PC-3 (cell line): ENCODE data around the gene ABAT. TPM values are rescaled to one million over a fixed set of nuclear protein-coding genes. Genes with fewer than 3 reads are reported as not detected.

Experiments
- ATAC-seq: fragments of 200-7000 bp; cut with Tn5 transposase; 2 replicates; pipeline ENCODE4 v1.9.1; 2020; ENCODE audit warnings: mild to moderate bottlenecking, moderate library complexity
- BruUV-seq: library from RNA; stranded (reverse); fragments of 400-500 nt; replicated peaks from 2 replicates; lab custom pipeline; 2021; lab: Mats Ljungman, UMichigan
- CTCF ChIA-PET: fragments of 300-600 bp; sonication (Branson Sonifier 250); formaldehyde crosslinking; loops from one replicate; lab custom pipeline; 2022; ENCODE audit warnings: antibody characterized with exemption; lab: Charles Lee
- POLR2A ChIA-PET: fragments of 300-600 bp; sonication (Branson Sonifier 250); formaldehyde crosslinking; loops from one replicate; lab custom pipeline; 2022; ENCODE audit warnings: antibody characterized with exemption; ENCODE audit not compliant: unreplicated experiment; lab: Charles Lee
- DNase-seq: peaks from one replicate; pipeline ENCODE4 v3.0.0-alpha.2; 2015
- H2AFZ ChIP-seq: fragments of 300-600 bp; sonication (generic); 2 replicates; pipeline ENCODE4 v1.6.0; 2016; ENCODE audit warnings: antibody characterized with exemption, low read length
- H3F3A ChIP-seq: fragments of 300-600 bp; sonication (generic); one replicate; pipeline ENCODE4 v1.6.0; 2017; ENCODE audit warnings: antibody characterized with exemption, low read length, control low read depth, mild to moderate bottlenecking; ENCODE audit not compliant: unreplicated experiment
- H3K27ac ChIP-seq: fragments of 300-600 bp; sonication (generic); 2 replicates; pipeline ENCODE4 v1.5.1; 2016; ENCODE audit warnings: mild to moderate bottlenecking, low read length
- H3K27me3 ChIP-seq: fragments of 300-600 bp; sonication (generic); 2 replicates; pipeline ENCODE4 v1.6.1; 2016; ENCODE audit warnings: low read length, mixed read lengths
- H3K36me3 ChIP-seq: fragments of 300-600 bp; sonication (generic); 2 replicates; pipeline ENCODE4 v1.6.1; 2016; ENCODE audit warnings: low read depth, mixed run types, low read length, mixed read lengths
- H3K4me1 ChIP-seq: fragments of 300-600 bp; sonication (generic); 2 replicates; pipeline ENCODE4 v1.5.1; 2016; ENCODE audit warnings: low read length; ENCODE audit not compliant: insufficient read depth
- H3K4me2 ChIP-seq: fragments of 300-600 bp; sonication (generic); 2 replicates; pipeline ENCODE4 v1.6.0; 2016; ENCODE audit warnings: low read length
- H3K4me3 ChIP-seq: fragments of 300-600 bp; sonication (generic); 2 replicates; pipeline ENCODE4 v1.5.1; 2016; ENCODE audit warnings: mild to moderate bottlenecking, low read length, mixed read lengths
- H3K79me2 ChIP-seq: fragments of 300-600 bp; sonication (generic); 2 replicates; pipeline ENCODE4 v1.6.1; 2017; ENCODE audit warnings: low read length, mixed read lengths
- H3K9ac ChIP-seq: fragments of 300-600 bp; sonication (generic); 2 replicates; pipeline ENCODE4 v1.6.0; 2016; ENCODE audit warnings: mild to moderate bottlenecking, low read length
- H3K9me2 ChIP-seq: fragments of 300-600 bp; sonication (generic); replicated peaks from 2 replicates; pipeline ENCODE4 v1.6.1; 2016; ENCODE audit warnings: mixed run types, low read length, mixed read lengths
- H3K9me3 ChIP-seq: fragments of 300-600 bp; sonication (generic); 2 replicates; pipeline ENCODE4 v1.6.1; 2016; ENCODE audit warnings: low read length, mixed read lengths
- H4K20me1 ChIP-seq: fragments of 300-600 bp; sonication (generic); 2 replicates; pipeline ENCODE4 v1.6.1; 2016; ENCODE audit warnings: low read length, mixed read lengths
- CTCF ChIP-seq: fragments of 300-600 bp; sonication (generic); conservative IDR thresholded peaks from 2 replicates; pipeline ENCODE4 v1.5.1; 2017; ENCODE audit warnings: antibody characterized with exemption, low read depth, mild to moderate bottlenecking, low read length
- EZH2 ChIP-seq: fragments of 300-600 bp; sonication (generic); IDR thresholded peaks from one replicate; pipeline ENCODE4 v1.6.1; 2017; ENCODE audit warnings: antibody characterized with exemption, mild to moderate bottlenecking, low read length; ENCODE audit not compliant: unreplicated experiment
- EZH2phosphoT487 ChIP-seq: fragments of 300-600 bp; sonication (generic); IDR thresholded peaks from 2 replicates; pipeline ENCODE4 v1.6.1; 2018; ENCODE audit warnings: mild to moderate bottlenecking, antibody characterized with exemption, low read length, borderline replicate concordance
- intact Hi-C: fragments of 100-400 bp; cut with micrococcal nuclease; formaldehyde crosslinking; loops from 2 replicates; pipeline ENCODE4 v1.9.0; 2023
- total RNA-seq: library from RNA; depleted of rRNA; stranded (reverse); fragments of >200 nt; gene quantifications from 2 replicates; pipeline ENCODE4 v1.2.3, GENCODE V29; 2014

The ABAT gene
- total RNA-seq, 1 experiment from 2014 or later = 0.95 TPM

GRCh38 chr16:8626946-8627345 lies 47.5 kb upstream of the ABAT start:
- ATAC-seq (no peak), DNase-seq (no peak)
- Histone ChIP-seq H2AFZ (no peak overlapping the region), H3K9ac (no peak overlapping the region), H3F3A (no peaks in the 10 kb centered on the region), H3K4me2 (no peak overlapping the region), H3K27me3 (no peaks in the 10 kb centered on the region), H3K79me2 (peaks cover 22% of the 10 kb centered on the region), H3K4me3 (no peak overlapping the region), H3K4me1 (peaks cover 8% of the 10 kb centered on the region), H3K27ac (no peak overlapping the region), H3K36me3 (peaks cover 4% of the 10 kb centered on the region; the same call in 1 of the 2 replicates), H4K20me1 (no peaks in the 10 kb centered on the region), H3K9me3 (no peaks in the 10 kb centered on the region), H3K9me2 (no peaks in the 10 kb centered on the region)
- BruUV-seq = no TSS peak
- CTCF ChIA-PET = no interaction called here
- TF ChIP-seq EZH2phosphoT487 = no peak
- TF ChIP-seq EZH2 = no peak
- POLR2A ChIA-PET = no interaction called here
- intact Hi-C loops = no loop called here

- H4K20me1 ChIP-seq = no peaks in the 10 kb centered on the region
- H3K79me2 ChIP-seq = peaks cover 17% of the 10 kb centered on the region
- ChIA-PET POLR2A (no interaction called here), CTCF (no interaction called here)
- no peaks in the 10 kb centered on the region for H3K9me2 ChIP-seq
- no peak overlapping the region for H2AFZ ChIP-seq
- H3K27me3 ChIP-seq = no peaks in the 10 kb centered on the region
- H3K4me3 ChIP-seq = no peak overlapping the region
- DNase-seq (no peak), ATAC-seq (no peak)
- intact Hi-C loops = no loop called here
- H3K9me3 ChIP-seq = no peaks in the 10 kb centered on the region
- peaks cover 6% of the 10 kb centered on the region for H3K4me1 ChIP-seq
- H3F3A ChIP-seq = no peaks in the 10 kb centered on the region
- H3K27ac ChIP-seq = no peak overlapping the region
- no peak overlapping the region for H3K4me2 ChIP-seq
- H3K9ac ChIP-seq = no peak overlapping the region
- peaks cover 4% of the 10 kb centered on the region; the same call in 1 of the 2 replicates for H3K36me3 ChIP-seq
- no TSS peak for BruUV-seq
- TF ChIP-seq EZH2phosphoT487 (no peak), CTCF (no peak), EZH2 (no peak)
Measured at GRCh38 chr16:8627456-8627855, 47.0 kb upstream of the ABAT start.

GRCh38 chr16:8628981-8629725 lies 45.3 kb upstream of the ABAT start:
- ChIA-PET POLR2A (no interaction called here), CTCF (no interaction called here)
- Histone ChIP-seq H3K9me3 (no peaks in the 10 kb centered on the region), H3K27ac (no peak overlapping the region), H3K79me2 (no peaks in the 10 kb centered on the region), H3K9me2 (no peaks in the 10 kb centered on the region), H2AFZ (no peak overlapping the region), H3K4me3 (no peak overlapping the region), H3K9ac (no peak overlapping the region), H3K36me3 (peaks cover 4% of the 10 kb centered on the region; the same call in 1 of the 2 replicates), H3K4me2 (no peak overlapping the region), H3K27me3 (no peaks in the 10 kb centered on the region), H3F3A (no peaks in the 10 kb centered on the region), H3K4me1 (no peaks in the 10 kb centered on the region), H4K20me1 (no peaks in the 10 kb centered on the region)
- DNase-seq (no peak), ATAC-seq (no peak)
- no peak for TF ChIP-seq CTCF
- TF ChIP-seq EZH2phosphoT487 = no peak
- TF ChIP-seq EZH2 = no peak
- intact Hi-C loops = no loop called here
- BruUV-seq = no TSS peak
